ENCODE measurements around the gene SPPL3.

DNA sequence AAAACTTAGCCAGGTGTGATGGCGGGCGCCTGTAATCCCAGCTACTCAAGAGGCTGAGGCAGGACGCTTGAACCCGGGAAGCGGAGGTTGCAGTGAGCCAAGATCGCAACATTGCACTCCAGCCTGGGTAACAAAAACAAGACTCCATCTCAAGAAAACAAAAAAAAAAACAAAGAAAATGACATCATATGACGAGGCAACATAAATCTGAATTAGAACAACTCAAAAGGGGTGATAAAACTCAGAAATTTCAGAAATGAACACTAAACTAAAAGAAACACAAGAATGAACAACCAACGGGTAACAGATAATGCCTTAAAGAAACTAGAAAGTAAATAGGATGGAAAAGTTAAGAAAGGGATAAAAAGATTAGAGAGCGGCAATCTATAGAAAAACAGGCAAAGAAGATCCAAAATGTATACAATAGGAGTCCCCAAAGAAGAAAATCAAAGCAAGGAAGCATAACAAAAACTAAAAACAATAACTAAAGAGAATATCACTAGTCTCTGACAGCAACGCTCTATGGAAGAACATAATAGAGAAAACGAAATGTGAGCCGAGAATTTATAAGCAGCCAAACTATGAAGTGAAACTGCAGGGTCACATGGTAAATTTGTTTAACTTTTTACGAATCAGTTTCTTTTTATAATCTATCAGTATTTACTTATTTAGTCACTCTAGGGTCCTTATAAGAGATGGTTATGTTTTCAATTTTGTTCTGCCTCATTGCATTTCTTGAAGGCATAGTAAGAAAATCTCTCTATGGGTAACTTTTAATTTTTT lies 45.7 kb downstream of the SPPL3 start:
- TF ChIP-seq CTCF (IDR thresholded peaks at IDR 0.05), result no peak
- no peak for TF ChIP-seq POLR2AphosphoS5 (IDR thresholded peaks at IDR 0.05)

Data from stomach (tissue), 4 donors.